Measurements from ENCODE around the gene KIF3A.

- no peak for TF ChIP-seq CTCF (IDR thresholded peaks at IDR 0.05)
- TF ChIP-seq POLR2A (IDR thresholded peaks at IDR 0.05): no peak
These were observed 52.2 kb downstream of the KIF3A start for GRCh38 chr5:132684922-132685720.
